Endometrial microvascular endothelial cells (primary cell): ENCODE data around the gene KLHDC10. TPM values are rescaled to one million over a fixed set of nuclear protein-coding genes. Genes with fewer than 3 reads are reported as not detected.
"Not testable (repeated sequence)": the region's sequence is repeated elsewhere in the genome, so short reads cannot be mapped to it uniquely, and the experiment has no call there.

ENCODE experiments used
- in situ Hi-C: cut with HindIII; loops from 2 replicates; pipeline ENCODE4 v1.10.0; 2017; ENCODE audit warnings: low sequenced_read_pairs, low pct_unique_long_range_greater_than_20kb; ENCODE audit errors: inconsistent ontology term
- total RNA-seq: library from RNA; depleted of rRNA; stranded (reverse); fragments of >200 nt; gene quantifications from one replicate; pipeline ENCODE4 v1.2.3, GENCODE V29; 2015; ENCODE audit errors: inconsistent ontology term

KLHDC10 gene
- total RNA-seq, 1 donor from 2014 or later: 18.3 TPM

DNA sequence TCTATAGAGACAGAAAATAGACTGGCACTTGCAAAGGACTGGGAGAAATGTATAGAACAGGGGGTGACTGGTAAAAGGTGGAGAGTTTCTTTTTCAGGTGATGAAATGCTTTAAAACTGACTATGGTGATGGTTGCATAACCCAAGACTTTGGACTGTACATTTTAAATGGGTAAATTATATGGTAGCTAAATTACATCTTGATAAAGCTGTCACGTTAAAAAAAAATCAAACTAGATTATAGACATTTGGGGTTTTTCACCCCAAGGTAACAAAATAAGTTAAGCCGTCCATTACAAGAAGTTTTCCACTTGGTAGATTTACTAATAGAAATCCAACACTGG is 110.9 kb downstream of the KLHDC10 start:
- in situ Hi-C loops: no loop called here

GRCh38 chr7:130182990-130183389 is 112.7 kb downstream of the KLHDC10 start:
- in situ Hi-C loops: no loop called here

DNA sequence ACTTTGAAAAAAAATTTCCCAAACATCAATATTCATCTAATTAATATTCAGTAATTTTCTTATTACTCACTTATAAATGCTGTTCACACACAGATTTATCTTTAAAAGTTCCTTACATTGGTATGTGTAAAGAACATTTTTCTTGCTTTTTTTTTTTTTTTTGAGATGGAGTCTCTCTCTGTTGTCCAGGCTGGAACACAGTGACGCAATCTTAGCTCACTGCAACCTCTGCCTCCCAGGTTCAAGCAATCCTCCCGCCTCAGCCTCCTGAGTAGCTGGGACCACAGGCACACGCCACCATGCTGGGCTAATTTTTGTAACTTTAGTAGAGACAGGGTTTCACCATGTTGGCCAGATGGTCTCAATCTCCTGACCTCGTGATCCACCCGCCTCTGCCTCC is 114.0 kb downstream of the KLHDC10 start:
- in situ Hi-C loops: not testable (repeated sequence)

Other genes with a start within 250 kb of the KLHDC10 start
- gene UBE2H, start 117.6 kb upstream of the KLHDC10 start, total RNA-seq: 47.3 TPM
- gene ZC3HC1, start 19.2 kb upstream of the KLHDC10 start, total RNA-seq: 25.2 TPM
- gene TMEM209, start 134.9 kb downstream of the KLHDC10 start, total RNA-seq: 11.1 TPM
- gene SSMEM1, start 137.3 kb downstream of the KLHDC10 start, total RNA-seq: not detected
- not detected for gene CPA2, start 196.3 kb downstream of the KLHDC10 start, total RNA-seq
- 0.28 TPM for gene CPA4, start 222.6 kb downstream of the KLHDC10 start, total RNA-seq